ENCODE data around the gene LRFN5.
A peak's percentile ranks its signal among the peaks of the same experiment; 100 is the strongest.

LRFN5 gene

GRCh38 chr14:41913398-41913797 lies 306.7 kb downstream of the LRFN5 start:
- no peak for DNase-seq (ENCODE audit: low spot score)
- Histone ChIP-seq H3K27ac (replicated peaks; ENCODE audit: low read length) (no peak overlapping the region), H3K4me3 (ENCODE audit: low read length in 2 of 2) (no peak overlapping the region), H2AFZ (ENCODE audit: low read length) (no peak overlapping the region), H3K4me1 (ENCODE audit: control insufficient read depth in 2 of 2, insufficient read depth in 1 of 2, low read depth in 1 of 2, low read length in 2 of 2) (no peaks in the 10 kb centered on the region), H4K8ac (ENCODE audit: low read depth, low read length) (no peak overlapping the region), H3K79me1 (ENCODE audit: low read depth, low read length) (no peaks in the 10 kb centered on the region), H3K18ac (ENCODE audit: low read length) (no peak overlapping the region), H2BK120ac (ENCODE audit: low read depth, low read length) (no peak overlapping the region), H3K14ac (ENCODE audit: low read length) (no peak overlapping the region), H3K4me2 (ENCODE audit: insufficient read depth, low read length, poor library complexity, severe bottlenecking) (no peak overlapping the region), H2BK5ac (ENCODE audit: low read length) (no peak overlapping the region), H3K27me3 (ENCODE audit: control insufficient read depth in 3 of 3, insufficient read depth in 3 of 3, low read depth in 1 of 3, low read length in 3 of 3) (no peaks in the 10 kb centered on the region), H2BK15ac (ENCODE audit: low read length) (no peak overlapping the region), H3K23ac (ENCODE audit: low read depth, low read length, poor library complexity) (no peak overlapping the region), H2BK12ac (ENCODE audit: low read length) (no peak overlapping the region), H3K4ac (ENCODE audit: low read length) (no peak overlapping the region), H3K36me3 (replicated peaks in 1 of 2; ENCODE audit: control insufficient read depth in 2 of 2, insufficient read depth in 2 of 2, low read length in 2 of 2) (no peaks in the 10 kb centered on the region), H3K9ac (ENCODE audit: low read depth, low read length, poor library complexity) (no peak overlapping the region), H4K91ac (ENCODE audit: low read depth, low read length, poor library complexity) (no peak overlapping the region), H2AK5ac (ENCODE audit: low read depth, low read length) (no peak overlapping the region), H3K9me3 (replicated peaks in 1 of 2; ENCODE audit: control insufficient read depth in 2 of 2, insufficient read depth in 1 of 2, low read depth in 1 of 2, low read length in 2 of 2) (no peaks in the 10 kb centered on the region)
- no CpG with 5 or more reads among the region's 2 CpGs for WGBS, 2 donors (ENCODE audit: extremely low coverage in 2 of 2, insufficient read length in 2 of 2, insufficient replicate concordance in 1 of 2)

- Histone ChIP-seq H3K18ac (ENCODE audit: low read length) (no peak overlapping the region), H4K8ac (ENCODE audit: low read depth, low read length) (no peak overlapping the region), H2BK5ac (ENCODE audit: low read length) (no peak overlapping the region), H2BK120ac (ENCODE audit: low read depth, low read length) (no peak overlapping the region), H4K91ac (ENCODE audit: low read depth, low read length, poor library complexity) (no peak overlapping the region), H3K79me1 (ENCODE audit: low read depth, low read length) (no peaks in the 10 kb centered on the region), H3K4me1 (ENCODE audit: control insufficient read depth in 2 of 2, insufficient read depth in 1 of 2, low read depth in 1 of 2, low read length in 2 of 2) (no peaks in the 10 kb centered on the region), H2AFZ (ENCODE audit: low read length) (no peak overlapping the region), H3K4ac (ENCODE audit: low read length) (no peak overlapping the region), H3K4me3 (ENCODE audit: low read length in 2 of 2) (no peak overlapping the region), H2BK12ac (ENCODE audit: low read length) (no peak overlapping the region), H2AK5ac (ENCODE audit: low read depth, low read length) (no peak overlapping the region), H3K9me3 (replicated peaks in 1 of 2; ENCODE audit: control insufficient read depth in 2 of 2, insufficient read depth in 1 of 2, low read depth in 1 of 2, low read length in 2 of 2) (no peaks in the 10 kb centered on the region), H3K4me2 (ENCODE audit: insufficient read depth, low read length, poor library complexity, severe bottlenecking) (no peak overlapping the region), H3K27me3 (ENCODE audit: control insufficient read depth in 3 of 3, insufficient read depth in 3 of 3, low read depth in 1 of 3, low read length in 3 of 3) (no peaks in the 10 kb centered on the region), H3K9ac (ENCODE audit: low read depth, low read length, poor library complexity) (no peak overlapping the region), H3K27ac (replicated peaks; ENCODE audit: low read length) (no peak overlapping the region), H3K23ac (ENCODE audit: low read depth, low read length, poor library complexity) (no peak overlapping the region), H3K36me3 (replicated peaks in 1 of 2; ENCODE audit: control insufficient read depth in 2 of 2, insufficient read depth in 2 of 2, low read length in 2 of 2) (no peaks in the 10 kb centered on the region), H2BK15ac (ENCODE audit: low read length) (no peak overlapping the region), H3K14ac (ENCODE audit: low read length) (no peak overlapping the region)
- no peak for DNase-seq (ENCODE audit: low spot score)
Observed at GRCh38 chr14:41915732-41916131, 309.1 kb downstream of the LRFN5 start.

GRCh38 chr14:41916313-41916712 lies 309.6 kb downstream of the LRFN5 start:
- Histone ChIP-seq H3K4me3 (ENCODE audit: low read length in 2 of 2) (no peak overlapping the region), H3K79me1 (ENCODE audit: low read depth, low read length) (no peaks in the 10 kb centered on the region), H3K23ac (ENCODE audit: low read depth, low read length, poor library complexity) (no peak overlapping the region), H3K9ac (ENCODE audit: low read depth, low read length, poor library complexity) (no peak overlapping the region), H3K27ac (replicated peaks; ENCODE audit: low read length) (no peak overlapping the region), H2BK15ac (ENCODE audit: low read length) (no peak overlapping the region), H2BK5ac (ENCODE audit: low read length) (no peak overlapping the region), H2BK12ac (ENCODE audit: low read length) (no peak overlapping the region), H2AFZ (ENCODE audit: low read length) (no peak overlapping the region), H3K4me1 (ENCODE audit: control insufficient read depth in 2 of 2, insufficient read depth in 1 of 2, low read depth in 1 of 2, low read length in 2 of 2) (no peaks in the 10 kb centered on the region), H4K8ac (ENCODE audit: low read depth, low read length) (no peak overlapping the region), H3K4me2 (ENCODE audit: insufficient read depth, low read length, poor library complexity, severe bottlenecking) (no peak overlapping the region), H3K27me3 (ENCODE audit: control insufficient read depth in 3 of 3, insufficient read depth in 3 of 3, low read depth in 1 of 3, low read length in 3 of 3) (no peaks in the 10 kb centered on the region), H4K91ac (ENCODE audit: low read depth, low read length, poor library complexity) (no peak overlapping the region), H2BK120ac (ENCODE audit: low read depth, low read length) (no peak overlapping the region), H3K14ac (ENCODE audit: low read length) (no peak overlapping the region), H3K9me3 (replicated peaks in 1 of 2; ENCODE audit: control insufficient read depth in 2 of 2, insufficient read depth in 1 of 2, low read depth in 1 of 2, low read length in 2 of 2) (no peaks in the 10 kb centered on the region), H2AK5ac (ENCODE audit: low read depth, low read length) (no peak overlapping the region), H3K4ac (ENCODE audit: low read length) (no peak overlapping the region), H3K36me3 (replicated peaks in 1 of 2; ENCODE audit: control insufficient read depth in 2 of 2, insufficient read depth in 2 of 2, low read length in 2 of 2) (no peaks in the 10 kb centered on the region), H3K18ac (ENCODE audit: low read length) (no peak overlapping the region)
- DNase-seq (ENCODE audit: low spot score) = no peak

- no peaks in the 10 kb centered on the region for H3K27me3 ChIP-seq (ENCODE audit: control insufficient read depth in 3 of 3, insufficient read depth in 3 of 3, low read depth in 1 of 3, low read length in 3 of 3)
- H3K14ac ChIP-seq (ENCODE audit: low read length) = no peak overlapping the region
- H2AK5ac ChIP-seq (ENCODE audit: low read depth, low read length) = no peak overlapping the region
- H2BK5ac ChIP-seq (ENCODE audit: low read length) = no peak overlapping the region
- H3K18ac ChIP-seq (ENCODE audit: low read length) = no peak overlapping the region
- no peak overlapping the region for H3K4me2 ChIP-seq (ENCODE audit: insufficient read depth, low read length, poor library complexity, severe bottlenecking)
- no peaks in the 10 kb centered on the region for H3K36me3 ChIP-seq (replicated peaks in 1 of 2; ENCODE audit: control insufficient read depth in 2 of 2, insufficient read depth in 2 of 2, low read length in 2 of 2)
- no peak overlapping the region for H3K9ac ChIP-seq (ENCODE audit: low read depth, low read length, poor library complexity)
- H3K9me3 ChIP-seq (replicated peaks in 1 of 2; ENCODE audit: control insufficient read depth in 2 of 2, insufficient read depth in 1 of 2, low read depth in 1 of 2, low read length in 2 of 2) = no peaks in the 10 kb centered on the region
- no CpG with 5 or more reads among the region's 2 CpGs for WGBS, 2 donors (ENCODE audit: extremely low coverage in 2 of 2, insufficient read length in 2 of 2, insufficient replicate concordance in 1 of 2)
- no peak overlapping the region for H4K91ac ChIP-seq (ENCODE audit: low read depth, low read length, poor library complexity)
- H2BK120ac ChIP-seq (ENCODE audit: low read depth, low read length) = no peak overlapping the region
- peak; percentile 12 for DNase-seq (ENCODE audit: low spot score)
- H3K79me1 ChIP-seq (ENCODE audit: low read depth, low read length) = no peaks in the 10 kb centered on the region
- no peak overlapping the region for H3K23ac ChIP-seq (ENCODE audit: low read depth, low read length, poor library complexity)
- H2BK15ac ChIP-seq (ENCODE audit: low read length) = no peak overlapping the region
- no peak overlapping the region for H2BK12ac ChIP-seq (ENCODE audit: low read length)
- H3K27ac ChIP-seq (replicated peaks; ENCODE audit: low read length) = no peak overlapping the region
- H4K8ac ChIP-seq (ENCODE audit: low read depth, low read length) = no peak overlapping the region
- H3K4me3 ChIP-seq (ENCODE audit: low read length in 2 of 2) = no peak overlapping the region
- H3K4me1 ChIP-seq (ENCODE audit: control insufficient read depth in 2 of 2, insufficient read depth in 1 of 2, low read depth in 1 of 2, low read length in 2 of 2) = no peaks in the 10 kb centered on the region
- no peak overlapping the region for H2AFZ ChIP-seq (ENCODE audit: low read length)
- H3K4ac ChIP-seq (ENCODE audit: low read length) = no peak overlapping the region
Observed at GRCh38 chr14:41925409-41925808, 318.7 kb downstream of the LRFN5 start.
